Activated naive CD4-positive, alpha-beta T cell treated with anti-CD3 and anti-CD28 coated beads, Interleukin-2, amount 10 ng/mL, durations not matched to agents 7 days and 5 days (primary cell): Measurements from ENCODE around the gene LENG8.
A peak's percentile ranks its signal among the peaks of the same experiment; 100 is the strongest.

Experiments
- CTCF ChIA-PET: fragments of 350-600 bp; sonication (Branson Sonifier 250); formaldehyde crosslinking; loops from one replicate; lab custom pipeline; 2021; ENCODE audit warnings: antibody characterized with exemption; lab: Charles Lee
- DNase-seq: peaks from one replicate; pipeline ENCODE4 v3.0.0-alpha.2; 2020
- H3K27ac Mint-ChIP-seq: one replicate; pipeline ENCODE4 v1.8.0; 2021; ENCODE audit warnings: mild to moderate bottlenecking, moderate library complexity, mixed read lengths
- H3K27me3 Mint-ChIP-seq: one replicate; pipeline ENCODE4 v1.8.0; 2021; ENCODE audit warnings: mild to moderate bottlenecking, mixed read lengths
- H3K36me3 Mint-ChIP-seq: one replicate; pipeline ENCODE4 v1.8.0; 2021; ENCODE audit warnings: mixed read lengths
- H3K4me1 Mint-ChIP-seq: one replicate; pipeline ENCODE4 v1.8.0; 2021; ENCODE audit warnings: mixed read lengths
- H3K4me3 Mint-ChIP-seq: one replicate; pipeline ENCODE4 v1.8.0; 2021; ENCODE audit warnings: mild to moderate bottlenecking, moderate library complexity, mixed read lengths
- H3K9me3 Mint-ChIP-seq: one replicate; pipeline ENCODE4 v1.8.0; 2021; ENCODE audit warnings: mixed read lengths

The LENG8 gene

DNA sequence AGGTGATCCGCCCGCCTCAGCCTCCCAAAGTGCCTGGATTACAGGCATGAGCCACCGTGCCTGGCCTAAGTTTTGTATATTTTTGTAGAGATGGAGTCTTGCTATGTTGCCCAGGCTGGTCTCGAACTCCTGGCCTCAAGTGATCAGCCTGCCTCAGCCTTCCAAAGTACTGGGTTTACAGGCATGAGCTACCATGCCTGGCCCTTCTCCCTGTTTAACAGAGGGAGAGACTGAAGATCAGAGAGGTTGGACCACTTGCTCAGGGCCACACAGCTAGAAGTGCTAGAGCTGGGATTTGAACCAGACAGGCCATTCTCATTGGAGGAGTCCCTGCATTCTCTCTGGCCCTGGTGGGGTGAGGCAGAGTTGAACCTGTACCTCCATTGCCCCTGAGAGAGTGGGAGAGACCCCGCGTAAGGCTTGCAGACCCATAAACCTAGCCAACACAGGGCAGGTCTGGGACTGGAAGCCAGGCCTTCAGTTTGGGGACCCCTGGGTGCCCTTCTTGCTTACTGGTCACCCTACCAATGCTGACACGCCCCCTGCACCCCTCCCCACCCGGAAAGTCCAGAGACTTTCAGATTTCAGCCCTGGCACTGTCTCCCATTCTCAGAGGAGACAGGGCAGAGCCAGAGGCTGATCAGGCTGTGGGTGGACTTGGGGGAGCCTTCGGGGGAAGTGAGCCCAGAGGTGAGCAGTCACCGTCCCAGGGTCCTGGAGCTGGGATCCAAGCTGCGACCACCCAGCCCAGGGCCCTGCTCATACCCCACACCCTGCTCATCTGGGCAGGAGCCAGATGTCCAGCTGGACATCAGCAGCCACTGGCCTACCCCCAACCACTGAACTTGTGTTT, 20.4 kb upstream of the LENG8 start:
- H3K27me3 Mint-ChIP-seq = peaks cover 79% of the 10 kb centered on the region
- CTCF ChIA-PET = interaction anchor here (0.9 to 1.5 kb wide), 2 partner anchors 11 to 12 kb away, joined by 4 to 7 read pairs; no protein-coding TSS in a partner anchor
- no peak overlapping the region for H3K4me3 Mint-ChIP-seq
- no peak overlapping the region for H3K27ac Mint-ChIP-seq
- no peaks in the 10 kb centered on the region for H3K9me3 Mint-ChIP-seq
- H3K4me1 Mint-ChIP-seq = peaks cover 6% of the 10 kb centered on the region
- DNase-seq = no peak
- no peaks in the 10 kb centered on the region for H3K36me3 Mint-ChIP-seq

DNA sequence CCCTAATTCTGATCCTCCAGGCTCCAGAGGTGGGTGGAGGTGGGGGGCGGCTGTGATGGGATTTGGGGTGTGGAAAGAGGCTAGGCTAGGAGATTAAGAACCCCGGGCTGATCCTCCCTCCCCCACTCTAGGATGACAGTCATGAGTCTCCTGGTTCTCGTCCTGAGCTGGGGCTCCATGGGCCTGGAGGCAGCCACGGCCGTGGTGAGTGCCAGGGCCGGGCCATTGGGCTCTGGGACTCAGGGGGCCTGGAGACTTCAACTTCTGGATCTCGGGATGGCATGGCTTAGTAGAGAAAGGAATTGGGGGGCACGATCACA, 19.9 kb upstream of the LENG8 start:
- Mint-ChIP-seq H3K36me3 (no peaks in the 10 kb centered on the region), H3K27ac (no peak overlapping the region), H3K9me3 (no peaks in the 10 kb centered on the region), H3K4me1 (peaks cover 6% of the 10 kb centered on the region), H3K4me3 (no peak overlapping the region), H3K27me3 (peaks cover 77% of the 10 kb centered on the region)
- no peak for DNase-seq
- CTCF ChIA-PET = interaction anchor here (0.9 to 1.0 kb wide), 2 partner anchors 13 to 38 kb away, joined by 3 to 4 read pairs; no protein-coding TSS in a partner anchor

DNA sequence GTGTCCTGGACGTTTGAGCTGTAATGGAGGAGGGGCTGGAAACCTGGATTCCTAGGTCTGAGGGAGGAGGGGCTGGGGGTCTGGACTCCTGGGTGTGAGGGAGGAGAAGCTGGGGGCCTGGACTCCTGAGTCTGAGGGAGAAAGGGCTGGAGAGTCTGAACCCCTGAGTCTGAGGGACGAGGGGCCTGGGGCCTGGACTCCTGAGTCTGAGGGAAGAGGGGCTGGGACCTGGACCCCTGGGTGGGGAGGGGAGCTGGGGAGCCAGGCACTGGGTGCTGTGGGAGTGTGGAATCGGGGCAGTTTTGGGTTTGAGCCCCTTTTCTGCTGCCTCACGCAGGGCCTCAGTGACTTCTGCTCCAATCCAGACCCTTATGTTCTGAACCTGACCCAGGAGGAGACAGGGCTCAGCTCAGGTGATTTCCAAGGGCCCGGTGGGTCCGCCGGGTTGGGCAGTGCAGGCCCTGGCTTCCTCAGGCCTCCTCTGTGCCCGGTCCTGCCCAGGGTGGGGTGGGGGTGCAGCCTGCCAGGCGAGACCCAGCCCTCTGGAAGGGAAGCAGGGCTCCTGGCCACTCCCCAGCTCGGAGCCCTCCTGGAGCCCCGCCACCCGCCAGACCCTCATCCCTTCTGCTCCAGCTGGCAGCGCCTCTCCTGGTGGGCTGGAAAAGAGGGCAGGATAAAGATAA, 19.3 kb upstream of the LENG8 start:
- H3K27me3 Mint-ChIP-seq = peaks cover 72% of the 10 kb centered on the region
- CTCF ChIA-PET = interaction anchor here (1.0 to 2.0 kb wide), 2 partner anchors 10 to 39 kb away, joined by 3 to 4 read pairs; no protein-coding TSS in a partner anchor
- H3K36me3 Mint-ChIP-seq = no peaks in the 10 kb centered on the region
- DNase-seq = peak; percentile 20
- H3K9me3 Mint-ChIP-seq = no peaks in the 10 kb centered on the region
- H3K4me1 Mint-ChIP-seq = peaks cover 8% of the 10 kb centered on the region
- no peak overlapping the region for H3K4me3 Mint-ChIP-seq
- H3K27ac Mint-ChIP-seq = no peak overlapping the region

DNA sequence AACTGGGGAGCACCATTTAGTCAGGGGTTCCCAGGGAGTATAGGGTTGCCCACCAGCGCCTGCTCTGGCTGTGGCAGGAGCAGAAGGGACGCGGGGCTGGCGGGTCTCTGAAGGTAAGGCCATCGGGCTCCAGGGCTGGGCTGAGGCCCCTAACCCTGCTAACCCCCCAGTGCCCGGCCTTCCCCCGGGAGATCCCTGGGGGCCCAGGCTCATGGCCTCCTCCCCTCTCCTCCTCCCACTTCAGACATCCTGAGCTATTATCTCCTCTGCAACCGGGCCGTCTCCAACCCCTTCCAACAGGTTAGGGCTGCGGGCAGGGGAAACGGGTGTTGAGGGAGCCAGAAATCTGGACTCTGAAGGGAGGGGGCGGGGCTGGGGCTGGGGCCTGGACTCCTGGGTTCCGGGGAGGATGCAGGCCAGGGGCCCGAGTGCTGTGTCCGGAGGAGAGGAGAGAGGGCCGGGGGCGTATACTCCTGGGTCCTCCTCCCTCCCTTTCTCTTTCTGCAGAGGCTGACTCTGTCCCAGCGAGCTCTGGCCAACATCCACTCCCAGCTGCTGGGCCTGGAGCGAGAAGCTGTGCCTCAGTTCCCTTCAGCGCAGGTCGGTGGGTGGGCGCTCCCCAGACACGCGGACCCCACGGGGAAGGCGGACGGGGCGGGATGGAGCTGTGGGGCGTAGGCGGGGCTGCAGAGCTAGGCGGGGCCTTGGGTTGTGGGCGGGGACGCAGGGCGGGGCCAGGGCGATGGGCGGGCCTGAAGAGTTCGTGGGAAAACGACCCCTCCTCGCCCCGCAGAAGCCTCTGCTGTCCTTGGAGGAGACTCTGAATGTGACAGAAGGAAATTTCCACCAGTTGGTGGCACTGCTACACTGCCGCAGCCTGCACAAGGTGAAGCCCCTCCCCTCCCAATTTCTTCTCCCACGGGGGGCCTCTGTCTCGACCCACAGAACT, 18.4 kb upstream of the LENG8 start:
- Mint-ChIP-seq H3K27ac (no peak overlapping the region), H3K36me3 (peaks cover 2% of the 10 kb centered on the region), H3K27me3 (peaks cover 64% of the 10 kb centered on the region), H3K9me3 (no peaks in the 10 kb centered on the region), H3K4me3 (no peak overlapping the region), H3K4me1 (peaks cover 14% of the 10 kb centered on the region)
- CTCF ChIA-PET = interaction anchor here (1.0 to 2.0 kb wide), 3 partner anchors 9 to 40 kb away, joined by 3 to 7 read pairs (median 4); no protein-coding TSS in a partner anchor
- DNase-seq = peak; percentile 67

DNA sequence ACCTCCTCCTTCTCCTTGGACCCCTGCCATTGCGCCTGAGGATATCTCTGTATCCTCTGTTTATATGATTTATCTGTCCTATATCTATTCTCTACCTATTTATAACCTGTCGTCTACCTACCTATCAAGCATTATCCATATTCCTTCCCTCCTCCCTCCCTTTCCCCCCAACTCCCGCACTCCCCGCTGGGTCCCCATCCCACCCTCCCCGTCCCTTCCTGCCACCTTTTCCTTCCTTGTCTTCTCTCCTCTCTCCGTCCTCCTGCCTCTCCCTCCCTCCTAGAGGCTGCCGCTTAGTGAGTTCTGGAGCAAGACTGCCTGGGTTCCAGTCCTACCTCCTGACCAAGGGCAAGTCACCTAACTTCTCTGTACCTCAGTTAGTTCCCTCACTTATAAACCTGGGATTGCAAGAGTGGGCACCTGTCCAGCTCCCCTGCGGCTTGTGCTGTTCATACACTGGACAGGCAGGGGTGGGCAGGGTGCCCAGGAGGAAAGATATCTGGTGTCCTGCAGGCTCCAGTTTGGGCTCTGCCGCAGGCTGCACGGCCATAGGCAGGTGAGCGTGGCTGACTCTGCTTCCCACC, 17.7 kb upstream of the LENG8 start:
- CTCF ChIA-PET = interaction anchor here (1.0 to 2.0 kb wide), 2 partner anchors 8 to 12 kb away, joined by 4 to 7 read pairs; no protein-coding TSS in a partner anchor
- H3K27me3 Mint-ChIP-seq = peaks cover 58% of the 10 kb centered on the region
- peak; percentile 9 for DNase-seq

DNA sequence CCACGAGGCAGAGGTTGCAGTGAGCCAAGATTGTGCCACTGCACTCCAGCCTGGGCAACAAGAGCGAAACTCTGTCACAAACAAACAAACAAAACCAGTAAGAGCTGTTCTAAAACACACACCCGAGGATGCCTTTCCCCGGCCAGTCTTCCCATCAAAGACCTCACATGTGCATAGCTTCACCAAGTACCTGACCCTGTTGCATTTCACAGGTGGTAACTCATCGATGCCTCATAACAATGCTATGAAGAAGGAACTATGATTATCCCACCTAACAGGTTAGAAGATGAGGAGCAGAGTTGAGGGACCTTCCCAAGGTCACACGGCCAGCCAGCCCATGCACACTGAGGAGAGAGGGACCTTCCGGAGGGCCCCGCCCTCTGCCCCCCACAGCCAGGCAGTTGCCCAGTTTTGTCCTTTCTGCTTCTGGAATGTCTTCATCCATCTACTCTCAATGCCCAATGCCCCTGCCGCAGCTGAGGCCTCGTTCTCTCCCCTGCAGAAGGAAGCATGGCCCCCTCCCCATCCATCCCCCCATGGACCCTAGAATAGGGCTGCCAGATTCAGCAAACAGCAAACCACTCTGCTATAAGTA, 16.8 kb upstream of the LENG8 start:
- Mint-ChIP-seq H3K27me3 (peaks cover 52% of the 10 kb centered on the region), H3K36me3 (peaks cover 7% of the 10 kb centered on the region), H3K4me3 (no peak overlapping the region), H3K27ac (no peak overlapping the region), H3K9me3 (no peaks in the 10 kb centered on the region), H3K4me1 (peaks cover 14% of the 10 kb centered on the region)
- CTCF ChIA-PET = interaction anchor here (0.6 kb wide), 1 partner anchor 13 kb away, joined by 3 read pairs; no protein-coding TSS in a partner anchor
- DNase-seq = peak; percentile 7

More for the DNA sequence above, 17.7 kb upstream of the LENG8 start:
- Mint-ChIP-seq H3K36me3 (peaks cover 3% of the 10 kb centered on the region), H3K4me1 (peaks cover 14% of the 10 kb centered on the region), H3K4me3 (no peak overlapping the region), H3K9me3 (no peaks in the 10 kb centered on the region), H3K27ac (no peak overlapping the region)

DNA sequence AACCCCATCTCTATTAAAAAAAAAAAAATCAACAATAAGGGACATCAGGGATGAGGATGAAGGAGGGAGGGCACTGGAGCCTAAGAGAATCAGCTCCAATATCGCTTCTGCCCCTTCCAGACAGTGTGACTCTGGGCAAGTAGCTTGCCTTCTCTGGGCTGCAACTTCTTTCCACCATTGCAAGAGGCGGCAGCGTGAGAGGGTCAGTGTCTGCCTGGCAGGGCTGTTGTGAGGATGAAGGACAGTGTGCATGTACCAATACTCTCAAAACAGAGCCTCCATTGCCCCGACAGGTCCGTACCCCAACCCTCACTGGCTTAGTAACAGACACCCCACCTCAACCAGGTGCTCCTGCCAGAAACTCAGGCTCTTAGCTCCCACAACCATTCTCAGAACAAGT, 15.3 kb upstream of the LENG8 start:
- Mint-ChIP-seq H3K27ac (no peak overlapping the region), H3K4me1 (peaks cover 14% of the 10 kb centered on the region)

DNA sequence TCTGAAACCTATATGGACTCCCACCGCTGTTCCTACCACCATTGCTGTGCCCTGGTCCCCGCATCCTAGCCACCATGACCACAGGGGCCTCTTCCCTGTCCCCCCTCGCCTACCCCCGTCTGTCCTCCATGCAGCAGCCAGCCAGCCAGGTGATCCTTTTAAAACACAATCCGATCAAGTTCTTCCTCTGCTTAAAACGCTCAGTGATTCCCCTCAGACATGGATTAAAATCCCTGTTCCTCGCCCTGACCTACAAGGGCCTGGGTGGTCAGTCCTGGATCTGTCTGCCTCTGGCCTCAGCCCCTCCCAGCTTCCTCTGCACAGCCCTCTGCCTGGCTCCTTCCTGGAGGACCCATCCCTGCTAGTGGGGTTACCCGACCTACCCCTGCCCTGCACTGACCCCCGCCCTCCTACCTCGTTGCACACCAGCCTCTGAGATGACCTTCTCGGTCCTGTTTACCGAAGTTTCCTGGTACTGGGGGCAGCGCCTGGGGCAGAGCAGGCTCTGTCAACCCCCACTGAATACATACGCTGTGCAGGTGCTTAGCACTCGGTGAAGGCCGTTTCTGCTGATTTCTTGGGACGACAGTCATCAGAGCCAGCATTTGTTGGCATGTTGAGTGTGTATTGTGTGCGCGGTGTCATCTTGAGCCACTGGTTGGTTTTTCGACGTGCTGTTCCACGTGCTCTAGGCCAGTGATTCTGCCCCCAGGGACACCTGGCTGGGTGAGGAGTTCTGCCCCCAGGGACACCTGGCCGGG, 14.7 kb upstream of the LENG8 start:
- peaks cover 33% of the 10 kb centered on the region for H3K27me3 Mint-ChIP-seq
- H3K4me3 Mint-ChIP-seq = no peak overlapping the region
- DNase-seq = peak; percentile 15
- H3K36me3 Mint-ChIP-seq = peaks cover 8% of the 10 kb centered on the region
- H3K9me3 Mint-ChIP-seq = no peaks in the 10 kb centered on the region
- H3K27ac Mint-ChIP-seq = no peak overlapping the region
- CTCF ChIA-PET = no interaction called here
- H3K4me1 Mint-ChIP-seq = peaks cover 15% of the 10 kb centered on the region

More for the DNA sequence above, 15.3 kb upstream of the LENG8 start:
- CTCF ChIA-PET = no interaction called here
- no peak overlapping the region for H3K4me3 Mint-ChIP-seq
- H3K27me3 Mint-ChIP-seq = peaks cover 39% of the 10 kb centered on the region
- peaks cover 7% of the 10 kb centered on the region for H3K36me3 Mint-ChIP-seq
- DNase-seq = peak; percentile 10
- no peaks in the 10 kb centered on the region for H3K9me3 Mint-ChIP-seq

DNA sequence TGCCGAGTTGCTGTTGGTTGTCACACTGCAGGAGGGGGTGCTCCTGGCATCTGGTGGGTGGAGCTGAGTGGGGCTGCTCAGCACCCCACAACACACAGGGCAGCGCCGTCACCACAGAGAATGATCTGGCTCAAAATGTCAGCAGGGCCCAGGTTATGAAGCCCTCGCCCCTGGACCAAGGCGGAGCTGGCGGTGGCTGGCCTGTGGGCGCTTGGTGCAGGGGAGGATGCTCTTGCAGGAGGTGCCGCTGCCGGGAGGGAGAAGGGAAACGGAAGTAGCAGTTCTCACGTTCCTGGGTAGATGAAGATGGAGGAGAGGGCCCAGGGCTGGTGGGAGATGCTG, 14.2 kb upstream of the LENG8 start:
- no peaks in the 10 kb centered on the region for H3K9me3 Mint-ChIP-seq
- no peak overlapping the region for H3K4me3 Mint-ChIP-seq
- CTCF ChIA-PET = no interaction called here
- peak; percentile 41 for DNase-seq
- no peak overlapping the region for H3K27ac Mint-ChIP-seq
- H3K4me1 Mint-ChIP-seq = peaks cover 17% of the 10 kb centered on the region
- H3K27me3 Mint-ChIP-seq = peaks cover 28% of the 10 kb centered on the region
- peaks cover 9% of the 10 kb centered on the region for H3K36me3 Mint-ChIP-seq

DNA sequence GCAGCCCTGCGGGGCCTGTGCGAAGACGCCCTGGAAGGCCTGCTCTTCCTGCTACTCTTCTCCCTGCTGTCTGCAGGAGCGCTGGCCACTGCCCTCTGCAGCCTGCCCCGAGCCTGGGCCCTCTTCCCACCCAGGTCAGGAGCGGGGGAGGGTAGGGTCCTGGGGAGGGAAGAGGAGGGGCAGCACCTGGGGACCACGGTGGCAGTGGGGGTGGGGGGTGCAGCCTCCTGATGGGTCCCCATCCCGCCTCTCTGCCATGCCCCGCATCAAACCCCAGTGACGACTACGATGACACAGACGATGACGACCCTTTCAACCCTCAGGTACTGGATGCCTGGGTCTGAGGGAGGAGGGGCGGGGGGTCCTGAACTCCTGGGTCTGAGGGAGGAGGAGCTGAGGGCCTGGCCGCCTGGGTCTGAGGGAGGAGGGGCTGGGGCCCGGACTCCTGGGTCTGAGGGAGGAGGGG, 13.4 kb upstream of the LENG8 start:
- DNase-seq = peak; percentile 17
- H3K9me3 Mint-ChIP-seq = no peaks in the 10 kb centered on the region
- H3K4me3 Mint-ChIP-seq = no peak overlapping the region
- H3K27me3 Mint-ChIP-seq = peaks cover 21% of the 10 kb centered on the region
- peaks cover 17% of the 10 kb centered on the region for H3K4me1 Mint-ChIP-seq
- no peak overlapping the region for H3K27ac Mint-ChIP-seq
- CTCF ChIA-PET = no interaction called here
- peaks cover 9% of the 10 kb centered on the region for H3K36me3 Mint-ChIP-seq

DNA sequence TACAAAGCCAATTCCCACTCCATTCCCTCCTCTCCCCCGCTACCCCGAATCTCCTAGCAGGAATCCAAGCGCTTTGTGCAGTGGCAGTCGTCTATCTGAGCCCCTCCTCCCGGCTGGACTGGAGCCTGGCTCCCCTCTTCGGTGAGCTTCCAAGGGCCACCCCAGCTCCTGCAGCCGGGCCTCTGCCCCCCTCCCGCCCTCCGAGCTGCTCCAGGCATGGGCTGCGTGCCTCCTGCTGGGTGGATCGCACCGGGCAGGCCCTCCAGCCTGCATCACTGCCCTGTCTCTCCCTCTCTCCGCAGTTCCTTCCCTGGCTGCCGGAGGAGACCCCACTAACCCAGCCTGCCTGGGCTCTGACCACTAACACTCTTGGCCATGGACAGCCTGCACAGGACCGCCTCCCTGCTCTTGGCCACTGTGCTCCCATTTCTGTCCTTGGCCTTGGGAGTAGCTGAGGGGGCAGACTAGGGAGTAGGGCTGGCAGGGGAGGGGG, 12.9 kb upstream of the LENG8 start:
- peaks cover 16% of the 10 kb centered on the region for H3K27me3 Mint-ChIP-seq
- peaks cover 15% of the 10 kb centered on the region for H3K4me1 Mint-ChIP-seq
- H3K36me3 Mint-ChIP-seq = peaks cover 11% of the 10 kb centered on the region
- CTCF ChIA-PET = no interaction called here
- no peak overlapping the region for H3K27ac Mint-ChIP-seq
- no peaks in the 10 kb centered on the region for H3K9me3 Mint-ChIP-seq
- no peak overlapping the region for H3K4me3 Mint-ChIP-seq
- DNase-seq = no peak

DNA sequence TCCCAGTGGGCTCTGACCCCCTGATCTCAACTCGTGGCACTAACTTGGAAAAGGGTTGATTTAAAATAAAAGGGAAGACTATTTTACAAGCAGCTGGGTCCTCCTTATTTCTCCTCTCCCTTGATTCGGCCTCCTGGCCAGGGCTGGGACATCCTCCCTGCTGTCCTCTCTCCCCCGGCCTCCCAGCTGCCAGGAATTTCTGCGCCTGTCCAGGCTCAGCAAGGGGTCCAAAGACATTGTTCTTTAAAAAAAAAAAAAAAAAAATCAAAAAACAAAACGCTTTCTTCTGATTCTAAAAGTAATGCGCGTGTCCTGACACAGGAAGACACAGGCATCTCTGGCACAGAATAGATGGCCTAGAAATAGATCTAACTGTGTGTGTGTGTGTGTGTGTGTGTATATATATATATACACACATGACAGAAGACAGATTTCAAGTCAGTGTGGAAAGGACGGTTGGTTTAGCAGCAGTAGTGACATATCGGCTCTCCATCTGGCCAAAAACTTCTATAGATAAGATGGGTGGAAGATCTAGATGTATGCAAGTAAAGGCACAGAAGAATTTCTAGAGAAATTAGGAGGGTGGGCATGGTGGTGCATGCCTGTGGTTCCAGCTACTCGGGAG, 12.3 kb upstream of the LENG8 start:
- no peak overlapping the region for H3K4me3 Mint-ChIP-seq
- H3K9me3 Mint-ChIP-seq = no peaks in the 10 kb centered on the region
- DNase-seq = no peak
- CTCF ChIA-PET = interaction anchor here (2.9 kb wide), 1 partner anchor 45 kb away, joined by 13 read pairs; no protein-coding TSS in a partner anchor
- no peak overlapping the region for H3K27ac Mint-ChIP-seq
- H3K4me1 Mint-ChIP-seq = peaks cover 12% of the 10 kb centered on the region
- H3K36me3 Mint-ChIP-seq = peaks cover 12% of the 10 kb centered on the region
- peaks cover 11% of the 10 kb centered on the region for H3K27me3 Mint-ChIP-seq
